Measurements from ENCODE around the gene BPIFB1.

BPIFB1 gene

GRCh38 chr20:33323236-33323635 is 40.2 kb downstream of the BPIFB1 start:
- TF ChIP-seq CTCF (conservative IDR thresholded peaks at IDR 0.05): no peak
- no peak overlapping the region for H3K27ac ChIP-seq

DNA sequence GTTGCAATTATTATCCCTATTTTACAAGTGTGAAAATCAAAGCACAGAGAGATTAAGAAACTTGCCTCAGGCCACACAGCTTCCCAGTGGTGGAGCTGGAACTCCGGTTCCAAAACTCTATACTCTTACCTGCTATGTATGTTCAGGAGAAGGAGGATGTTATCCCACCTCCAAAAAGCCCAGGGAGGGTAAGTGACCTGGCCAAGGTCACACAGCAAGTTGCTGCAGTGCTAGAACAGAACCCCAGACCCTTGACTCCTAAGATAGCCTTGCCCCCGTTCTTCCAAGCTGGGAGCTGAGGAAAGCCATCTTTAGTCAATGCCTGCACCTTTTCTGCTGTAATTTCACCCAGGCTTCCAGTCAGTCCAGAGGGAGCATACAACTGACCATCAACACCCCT is 42.3 kb downstream of the BPIFB1 start:
- TF ChIP-seq CTCF (conservative IDR thresholded peaks at IDR 0.05): no peak
- no peak overlapping the region for H3K27ac ChIP-seq

DNA sequence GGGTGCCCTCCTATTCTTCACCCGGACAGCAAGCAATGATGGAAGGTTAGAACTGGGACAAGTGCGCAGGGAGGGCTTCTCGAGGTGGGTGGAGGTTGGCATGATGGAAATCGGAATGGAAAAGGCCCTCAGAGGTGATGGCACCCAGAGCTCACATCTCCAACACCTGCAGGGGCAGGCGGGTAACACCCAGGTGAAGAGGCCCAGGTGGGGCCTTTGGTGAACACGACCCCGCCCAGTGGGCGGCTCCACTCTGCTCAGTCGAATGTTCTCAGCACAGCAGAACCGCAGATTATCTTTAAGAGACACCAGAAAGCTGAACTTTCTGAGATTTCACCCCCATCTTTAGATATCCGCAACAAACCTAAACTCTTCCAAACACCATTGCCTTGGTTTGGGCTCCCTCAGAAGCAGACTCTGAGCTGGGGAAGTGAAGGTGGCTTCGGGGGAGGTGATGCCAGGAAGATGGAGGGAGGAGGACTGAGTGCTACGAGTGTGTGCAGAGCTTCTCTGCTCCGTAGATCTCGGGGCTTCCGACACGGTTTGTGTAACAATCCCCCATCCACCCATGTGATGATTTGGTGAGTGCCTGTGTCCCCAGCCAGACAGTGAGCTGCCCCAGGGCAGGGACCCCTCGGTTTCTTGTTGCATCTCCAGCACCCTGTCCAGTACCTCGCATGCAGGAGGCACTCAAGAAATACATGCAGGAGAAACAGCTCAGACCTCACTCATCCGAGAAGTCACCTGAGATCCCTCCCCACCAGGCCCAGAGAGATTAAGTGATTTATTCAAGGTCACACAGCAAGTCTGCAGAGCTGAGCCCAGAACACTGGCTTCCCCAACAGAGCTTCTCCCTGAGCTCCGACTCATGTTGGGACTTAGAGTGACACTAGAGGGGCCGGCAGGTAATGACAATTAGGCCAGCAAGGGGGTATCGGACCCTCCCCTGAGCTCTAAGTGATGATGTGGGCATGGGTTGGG is 45.4 kb downstream of the BPIFB1 start:
- H3K27ac ChIP-seq: no peak overlapping the region
- TF ChIP-seq CTCF (conservative IDR thresholded peaks at IDR 0.05): no peak

DNA sequence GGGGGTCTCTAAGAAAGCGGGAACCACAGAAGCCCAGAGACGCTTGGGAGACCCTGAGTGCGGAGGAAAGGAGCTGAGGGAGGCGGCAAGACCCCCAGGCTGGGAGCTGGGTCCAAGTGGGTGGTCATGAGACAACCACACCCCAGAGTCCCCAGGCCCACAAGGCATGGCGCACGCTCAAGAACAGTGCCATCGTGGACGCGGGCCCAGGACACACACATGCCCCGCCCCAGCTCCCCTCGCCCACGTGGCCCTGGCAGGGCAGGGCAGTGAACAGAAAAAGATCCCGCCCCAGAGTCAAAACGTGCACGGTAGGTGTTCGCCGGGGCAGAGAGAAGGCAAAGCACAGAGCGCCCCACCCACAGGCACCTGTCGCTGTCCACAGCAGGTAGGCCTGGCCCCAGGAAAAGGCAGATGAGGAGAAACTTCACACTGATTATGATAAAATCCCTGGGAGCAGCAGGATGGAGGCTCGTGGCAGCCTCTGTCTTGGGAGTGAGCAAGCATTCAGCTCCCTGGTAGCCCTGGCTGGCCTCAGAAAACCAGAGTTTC is 50.0 kb downstream of the BPIFB1 start:
- no peak for TF ChIP-seq CTCF (conservative IDR thresholded peaks at IDR 0.05)
- H3K27ac ChIP-seq: no peak overlapping the region

DNA sequence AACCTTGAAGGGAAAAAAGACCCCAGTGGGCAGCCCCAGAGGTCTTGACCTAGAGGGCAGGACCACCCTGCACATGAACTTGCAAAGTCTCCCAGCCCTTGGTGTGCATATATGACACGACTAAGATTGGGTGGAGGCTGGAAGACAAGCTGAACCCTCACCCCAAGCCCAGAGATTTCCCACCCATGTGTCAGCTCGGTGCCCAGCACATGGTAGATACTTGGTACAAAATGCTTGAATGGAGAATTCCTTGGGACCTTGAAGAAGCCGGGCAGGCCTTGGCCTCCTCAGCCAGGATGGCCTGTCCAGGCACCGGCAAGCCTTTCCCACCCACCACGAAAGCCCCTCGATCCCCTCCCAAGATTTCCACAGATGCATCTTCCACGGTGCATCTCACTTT is 50.6 kb downstream of the BPIFB1 start:
- no peak for TF ChIP-seq CTCF (conservative IDR thresholded peaks at IDR 0.05)
- H3K27ac ChIP-seq: no peak overlapping the region

DNA sequence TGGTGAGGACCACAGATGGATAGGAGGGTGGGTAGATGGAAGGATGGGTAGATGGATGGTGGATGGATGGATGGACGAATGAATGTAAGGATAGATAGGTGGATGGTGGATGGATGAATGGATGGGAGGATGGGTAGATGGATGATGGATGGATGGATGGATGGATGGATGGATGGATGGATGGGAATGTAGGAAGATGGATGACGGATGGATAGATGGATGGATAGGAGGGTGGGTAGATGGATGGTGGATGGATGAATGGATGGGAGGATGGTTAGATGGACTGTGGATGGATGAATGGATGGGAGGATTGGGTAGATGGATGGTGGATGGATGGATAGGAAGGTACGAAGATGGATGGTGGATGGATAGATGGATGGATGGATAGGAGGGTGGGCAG is 51.1 kb downstream of the BPIFB1 start:
- H3K27ac ChIP-seq: no peak overlapping the region
- no peak for TF ChIP-seq CTCF (conservative IDR thresholded peaks at IDR 0.05)

GRCh38 chr20:33336375-33336774 is 53.4 kb downstream of the BPIFB1 start:
- TF ChIP-seq CTCF (conservative IDR thresholded peaks at IDR 0.05): no peak
- H3K27ac ChIP-seq: no peak overlapping the region

Measured in VCaP (cell line).